H4 (cell line): ENCODE data around the gene TMC5. TPM values are rescaled to one million over a fixed set of nuclear protein-coding genes. Genes with fewer than 3 reads are reported as not detected.
"Not testable (repeated sequence)": the region's sequence is repeated elsewhere in the genome, so short reads cannot be mapped to it uniquely, and the experiment has no call there.

Experiments
- DNase-seq: peaks from one replicate; pipeline ENCODE4 v3.0.0-alpha.2; 2015; ENCODE audit warnings: low spot score
- total RNA-seq: library from RNA; depleted of rRNA; stranded (reverse); fragments of >200 nt; shearing (Covaris generic); gene quantifications from 2 replicates; pipeline ENCODE4 v1.2.3, GENCODE V29; 2014

Gene TMC5
- total RNA-seq, 1 experiment from 2014 or later: not detected

GRCh38 chr16:19406891-19407491, 10.7 kb upstream of the TMC5 start:
- peak; percentile 22 for DNase-seq

DNA sequence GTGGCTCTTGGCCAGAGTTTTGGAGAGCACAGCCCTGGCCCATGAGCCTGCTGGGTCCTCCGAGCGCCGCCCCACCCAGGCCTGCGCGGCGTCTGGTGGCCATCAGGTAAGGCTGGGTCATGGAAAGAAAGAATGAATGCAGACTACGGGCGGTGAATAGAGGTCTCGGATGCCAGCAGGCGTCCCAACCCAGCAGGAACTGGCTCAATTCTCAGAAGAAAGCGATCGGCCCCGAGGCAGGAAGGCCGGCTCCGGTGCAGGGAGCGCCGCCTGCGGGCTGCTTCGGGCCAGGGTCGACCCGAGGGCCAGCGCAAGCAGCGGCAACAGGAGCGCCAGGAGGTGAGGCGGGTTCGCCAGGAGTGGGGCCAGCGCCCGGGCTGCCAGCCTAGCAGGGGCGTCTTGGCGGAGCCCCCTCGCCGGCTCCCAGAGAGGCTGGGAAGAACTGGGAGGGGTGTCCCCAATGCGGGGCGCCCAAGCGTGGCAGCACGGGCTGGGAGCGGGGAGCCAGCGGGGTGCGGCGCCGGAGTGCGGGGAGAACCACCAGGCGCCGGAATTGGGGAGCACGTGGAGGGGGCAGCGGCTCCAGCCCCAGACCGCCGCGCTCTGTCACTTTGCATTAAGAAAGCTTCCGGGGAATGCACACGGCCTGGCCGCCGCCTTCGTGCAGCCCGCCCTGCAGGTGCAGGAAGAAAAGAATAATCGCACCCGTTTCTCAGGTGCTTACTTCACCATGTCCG, 7.1 kb upstream of the TMC5 start:
- no peak for DNase-seq

DNA sequence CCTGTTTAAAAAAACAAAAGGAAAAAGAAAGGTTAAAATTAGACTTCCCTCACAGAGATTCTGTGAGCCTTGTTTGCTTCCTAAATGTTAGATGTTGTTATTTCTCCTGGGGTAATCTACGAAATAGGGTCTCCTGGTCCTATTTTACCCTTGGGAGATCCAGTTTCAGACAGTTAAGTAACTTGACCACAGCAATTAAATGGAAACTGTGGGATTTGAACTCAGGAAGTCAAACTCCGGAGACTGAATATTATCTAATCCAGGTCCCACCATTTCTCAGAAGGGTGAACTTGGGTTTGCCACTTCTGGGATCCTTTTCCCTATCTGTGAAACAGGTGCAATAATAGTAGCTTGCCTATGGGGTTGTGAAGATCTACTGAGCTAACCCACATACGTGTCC, 6.4 kb upstream of the TMC5 start:
- no peak for DNase-seq

GRCh38 chr16:19412055-19412454, 5.6 kb upstream of the TMC5 start:
- not testable (repeated sequence) for DNase-seq

DNA sequence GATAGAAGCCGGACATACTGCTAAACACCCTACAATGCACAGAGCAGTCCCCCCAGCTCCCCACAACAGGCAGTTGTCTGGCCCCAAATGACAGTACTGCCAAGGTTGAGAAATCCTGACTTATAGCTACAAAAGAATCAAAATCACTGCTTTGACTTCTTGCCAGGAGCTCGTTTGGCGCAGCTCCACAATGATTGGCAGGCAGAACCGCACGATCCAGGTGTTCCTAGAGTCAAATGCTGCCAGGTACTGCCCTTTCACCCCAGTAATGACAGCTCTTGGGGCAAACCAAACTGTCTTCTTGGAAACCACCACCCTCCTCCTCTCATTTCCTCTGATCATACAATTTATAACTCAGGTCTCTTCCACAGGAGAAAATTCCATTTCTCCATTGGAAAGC, 2.2 kb upstream of the TMC5 start:
- DNase-seq: no peak

DNA sequence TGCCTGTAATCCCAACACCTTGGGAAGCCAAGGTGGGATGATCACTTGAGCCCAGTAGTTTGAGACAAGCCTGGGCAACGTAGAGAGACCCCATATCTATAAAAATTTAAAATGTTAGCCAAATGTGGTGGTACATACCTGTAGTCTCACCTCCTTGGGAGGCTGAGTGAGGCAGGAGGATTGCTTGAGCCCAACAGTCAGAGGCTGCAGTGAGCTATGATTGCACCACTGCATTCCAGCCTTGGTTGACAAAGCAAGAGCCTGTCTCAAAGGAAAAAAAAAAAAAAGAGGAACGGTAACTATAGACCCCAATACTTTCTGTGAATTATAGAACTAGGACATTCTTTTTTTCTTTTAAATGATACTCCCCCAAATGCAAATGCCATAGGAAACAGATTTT, 1.8 kb upstream of the TMC5 start:
- no peak for DNase-seq

DNA sequence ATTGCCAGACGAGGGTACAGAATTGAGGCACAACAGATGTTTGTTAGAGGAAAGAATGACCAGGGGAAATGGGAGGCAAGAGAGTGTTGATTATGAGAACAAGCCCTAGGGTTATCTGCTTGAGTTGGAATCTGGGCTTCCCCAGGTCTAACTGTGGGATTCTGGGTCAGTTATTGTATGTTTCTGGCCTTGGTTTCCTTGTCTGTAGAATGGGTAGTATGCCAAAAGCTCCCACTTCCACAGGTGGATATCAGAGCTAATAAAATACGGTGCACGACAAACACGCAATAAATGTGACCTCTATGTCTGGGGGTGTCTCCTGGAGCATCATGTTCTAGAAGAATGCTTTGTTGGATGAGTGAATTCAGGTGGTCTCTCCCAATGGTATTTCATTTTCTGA, 517 bp downstream of the TMC5 start:
- DNase-seq: no peak

GRCh38 chr16:19419698-19420075, 2.0 kb downstream of the TMC5 start:
- DNase-seq: no peak

DNA sequence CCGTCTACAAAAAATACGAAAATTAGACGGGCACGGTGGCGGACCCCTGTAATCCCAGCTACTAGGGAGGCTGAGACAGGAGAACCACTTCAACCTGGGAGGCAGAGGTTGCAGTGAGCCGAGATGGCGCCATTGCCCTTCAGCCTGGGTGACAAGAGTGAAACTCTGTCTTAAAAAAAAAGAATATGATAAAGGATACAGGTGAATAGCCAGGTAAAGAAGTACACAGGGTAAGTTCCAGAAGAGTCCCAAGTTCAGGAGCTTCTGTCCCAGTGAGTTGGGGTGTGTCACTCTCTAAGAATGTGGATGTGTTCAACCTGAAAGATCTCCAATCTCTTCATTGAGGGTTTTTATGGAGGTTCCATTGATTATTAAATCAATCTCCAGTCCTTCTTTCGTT, 6.8 kb downstream of the TMC5 start:
- no peak for DNase-seq

- DNase-seq: no peak
Observed at GRCh38 chr16:19430345-19430744, 12.7 kb downstream of the TMC5 start.

GRCh38 chr16:19431636-19432340, 14.1 kb downstream of the TMC5 start:
- no peak for DNase-seq

- peak; percentile 73 for DNase-seq
Observed at GRCh38 chr16:19432429-19432828, 14.7 kb downstream of the TMC5 start.

GRCh38 chr16:19434584-19434983, 16.9 kb downstream of the TMC5 start:
- no peak for DNase-seq

- no peak for DNase-seq
Observed at GRCh38 chr16:19436540-19436939, 18.9 kb downstream of the TMC5 start.

DNA sequence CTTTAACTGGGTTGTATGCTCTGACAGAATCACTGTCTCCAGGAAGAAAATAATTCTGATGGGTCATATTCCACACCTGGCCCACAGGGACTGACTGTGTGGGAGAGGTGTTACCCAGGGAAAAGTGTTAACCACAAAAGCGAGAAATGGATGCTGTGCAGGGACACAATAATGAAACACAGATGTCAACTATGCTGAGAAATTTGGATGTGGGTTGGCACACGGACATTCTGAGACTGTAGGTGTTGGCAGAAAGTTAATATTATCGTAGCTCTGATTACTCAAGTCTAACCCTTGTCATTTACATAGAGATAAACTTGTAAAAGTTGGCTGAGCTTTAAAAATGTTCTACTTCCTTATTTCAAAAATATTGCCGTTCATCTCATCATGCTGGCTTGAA, 19.6 kb downstream of the TMC5 start:
- no peak for DNase-seq

DNA sequence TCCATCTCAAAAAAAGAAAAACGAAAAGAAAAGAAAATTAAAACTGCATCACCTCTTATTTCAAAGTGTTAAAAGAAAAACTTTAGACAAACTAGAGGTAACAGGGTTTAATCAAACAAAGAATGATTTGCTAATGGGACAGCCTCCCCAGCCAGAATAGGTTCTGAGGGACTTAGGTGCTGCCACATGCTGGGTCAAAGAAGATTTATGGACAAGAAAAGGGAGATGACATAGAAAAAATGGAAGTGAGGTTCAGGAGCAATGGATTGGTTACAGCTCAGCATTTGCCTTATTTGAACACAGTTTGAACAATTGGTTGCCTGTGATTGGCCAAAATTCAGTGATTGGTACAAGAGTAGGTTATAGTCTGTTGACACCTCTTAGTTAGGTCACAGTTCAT, 21.1 kb downstream of the TMC5 start:
- DNase-seq: no peak

DNA sequence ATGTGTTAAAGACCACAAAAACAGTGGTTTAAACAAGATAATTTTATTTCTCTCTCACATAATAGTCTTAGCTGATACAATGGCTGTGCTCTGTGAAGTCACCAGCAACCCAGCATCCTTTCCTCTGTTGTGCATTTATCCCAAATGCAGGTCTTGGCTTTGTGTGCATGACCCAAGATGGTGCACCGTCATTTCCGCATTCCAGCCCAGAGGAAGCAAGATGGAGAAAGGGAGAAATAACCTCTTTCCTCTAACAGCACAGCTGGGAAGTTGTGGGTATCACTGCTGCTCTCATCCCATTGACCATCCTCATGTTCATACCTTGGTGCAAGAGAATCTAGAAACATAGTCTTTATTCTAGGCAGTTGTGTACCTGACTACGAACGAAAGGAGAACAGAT, 21.8 kb downstream of the TMC5 start:
- DNase-seq: no peak

GRCh38 chr16:19443659-19444058, 26.0 kb downstream of the TMC5 start:
- DNase-seq: no peak

DNA sequence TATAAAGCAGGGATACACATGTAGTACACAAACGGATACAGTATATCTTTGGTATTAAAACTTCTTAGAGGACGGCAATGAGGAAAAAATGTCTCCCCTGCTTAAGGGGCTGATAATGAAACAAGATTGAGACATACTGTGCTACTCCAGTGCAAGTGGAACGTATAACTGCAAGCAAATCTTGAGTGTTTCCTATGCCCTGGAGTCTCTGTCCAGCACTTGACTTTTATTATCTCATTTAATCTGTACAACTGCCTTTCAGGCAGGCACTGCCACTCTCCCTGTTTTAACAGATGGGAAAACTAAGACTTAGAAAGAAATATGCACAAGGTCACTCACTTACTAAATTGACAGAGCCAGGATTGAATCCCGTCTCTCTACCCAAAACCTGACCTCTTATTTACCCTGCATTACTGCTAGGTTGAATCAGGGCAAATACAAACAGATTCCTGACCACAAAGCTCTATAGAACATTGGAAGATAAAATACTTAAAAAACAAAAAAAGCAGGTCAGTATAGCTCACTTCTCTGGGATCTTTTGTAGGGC, 28.7 kb downstream of the TMC5 start:
- DNase-seq: no peak

DNA sequence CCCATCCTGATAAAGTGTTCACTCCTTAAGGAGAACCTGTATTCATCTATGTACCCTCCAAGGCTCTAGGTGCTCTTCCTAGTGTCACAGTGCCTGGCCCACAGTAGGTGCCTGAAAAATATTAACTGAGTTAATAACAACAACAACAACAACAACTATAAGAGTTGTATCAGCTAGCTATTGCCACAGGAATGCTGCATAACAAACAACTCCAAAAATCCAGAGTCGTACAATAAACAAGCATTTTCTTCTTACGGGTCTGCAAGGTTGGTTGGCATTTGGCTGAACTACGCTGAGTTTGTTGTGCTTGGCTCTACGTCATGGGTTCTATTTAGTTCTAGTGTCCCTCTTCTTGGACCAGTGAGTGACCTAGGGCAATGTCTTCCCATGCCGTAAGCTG, 29.2 kb downstream of the TMC5 start:
- DNase-seq: no peak

- DNase-seq: no peak
Observed at GRCh38 chr16:19450186-19450585, 32.5 kb downstream of the TMC5 start.

GRCh38 chr16:19458722-19459379, 41.2 kb downstream of the TMC5 start:
- no peak for DNase-seq
